ENCODE results near the gene ATAD1. TPM values are rescaled to one million over a fixed set of nuclear protein-coding genes. Genes with fewer than 3 reads are reported as not detected.
"Not testable (repeated sequence)": the region's sequence is repeated elsewhere in the genome, so short reads cannot be mapped to it uniquely, and the experiment has no call there.

ATAD1 gene
- polyA plus RNA-seq, 2 donors: 7.2 to 14.2 TPM

- H3K4me3 ChIP-seq (ENCODE audit: low read depth in 1 of 2, low read length in 2 of 2): peak overlapping the region; percentile 90 to 95
- 0 to 1% methylated on average over 57 of the region's 57 CpGs for WGBS, 2 donors
- H3K9me3 ChIP-seq (ENCODE audit: control insufficient read depth in 2 of 2, insufficient read depth in 1 of 2, low read depth in 1 of 2, low read length in 1 of 2): no peaks in the 10 kb centered on the region
- no peaks in the 10 kb centered on the region for H3K27me3 ChIP-seq (ENCODE audit: control insufficient read depth in 1 of 2, insufficient read depth in 2 of 2, low read length in 2 of 2)
- peaks cover 0 to 5% of the 10 kb centered on the region in 2 donors for H3K4me1 ChIP-seq (ENCODE audit: control insufficient read depth in 2 of 2, insufficient read depth in 2 of 2, low read length in 1 of 2)
- no peaks in the 10 kb centered on the region for H3K36me3 ChIP-seq (ENCODE audit: control insufficient read depth in 2 of 2, insufficient read depth in 2 of 2, low read length in 1 of 2)
- peak overlapping the region; percentile 96 to 99 for H3K27ac ChIP-seq (ENCODE audit: low read depth in 2 of 2, low read length in 1 of 2)
Observed at GRCh38 chr10:87861953-87862678, 44.1 kb upstream of the ATAD1 start.

- Histone ChIP-seq H3K27ac (ENCODE audit: low read depth in 2 of 2, low read length in 1 of 2) (peak overlapping the region; percentile 96 to 99), H3K9me3 (ENCODE audit: control insufficient read depth in 2 of 2, insufficient read depth in 1 of 2, low read depth in 1 of 2, low read length in 1 of 2) (no peaks in the 10 kb centered on the region), H3K36me3 (ENCODE audit: control insufficient read depth in 2 of 2, insufficient read depth in 2 of 2, low read length in 1 of 2) (no peaks in the 10 kb centered on the region), H3K4me3 (ENCODE audit: low read depth in 1 of 2, low read length in 2 of 2) (peak overlapping the region; percentile 90 to 95), H3K27me3 (ENCODE audit: control insufficient read depth in 1 of 2, insufficient read depth in 2 of 2, low read length in 2 of 2) (no peaks in the 10 kb centered on the region), H3K4me1 (ENCODE audit: control insufficient read depth in 2 of 2, insufficient read depth in 2 of 2, low read length in 1 of 2) (peaks cover 0 to 5% of the 10 kb centered on the region in 2 donors)
- 6 to 7% methylated on average over 16 of the region's 16 CpGs for WGBS, 2 donors
Observed at GRCh38 chr10:87861566-87861952, 43.5 kb upstream of the ATAD1 start.

- H3K27ac ChIP-seq (ENCODE audit: low read depth in 2 of 2, low read length in 1 of 2): peak overlapping the region in 1 of 2 donors; percentile 99
- no peaks in the 10 kb centered on the region for H3K36me3 ChIP-seq (ENCODE audit: control insufficient read depth in 2 of 2, insufficient read depth in 2 of 2, low read length in 1 of 2)
- H3K4me1 ChIP-seq (ENCODE audit: control insufficient read depth in 2 of 2, insufficient read depth in 2 of 2, low read length in 1 of 2): peaks cover 0 to 5% of the 10 kb centered on the region in 2 donors
- 77 to 84% methylated on average over 4 of the region's 4 CpGs for WGBS, 2 donors
- no peaks in the 10 kb centered on the region for H3K27me3 ChIP-seq (ENCODE audit: control insufficient read depth in 1 of 2, insufficient read depth in 2 of 2, low read length in 2 of 2)
- no peak overlapping the region for H3K4me3 ChIP-seq (ENCODE audit: low read depth in 1 of 2, low read length in 2 of 2)
- no peaks in the 10 kb centered on the region for H3K9me3 ChIP-seq (ENCODE audit: control insufficient read depth in 2 of 2, insufficient read depth in 1 of 2, low read depth in 1 of 2, low read length in 1 of 2)
Observed at GRCh38 chr10:87860816-87861403, 42.9 kb upstream of the ATAD1 start.

- no peaks in the 10 kb centered on the region for H3K27me3 ChIP-seq (ENCODE audit: control insufficient read depth in 1 of 2, insufficient read depth in 2 of 2, low read length in 2 of 2)
Observed at GRCh38 chr10:87860156-87860795, 42.2 kb upstream of the ATAD1 start.

GRCh38 chr10:87855665-87856064 lies 37.6 kb upstream of the ATAD1 start:
- WGBS, 2 donors: 80 to 87% methylated on average over 4 of the region's 4 CpGs
- H3K4me3 ChIP-seq (ENCODE audit: low read depth in 1 of 2, low read length in 2 of 2): not testable (repeated sequence)

More at GRCh38 chr10:87860156-87860795, 42.2 kb upstream of the ATAD1 start:
- H3K9me3 ChIP-seq (ENCODE audit: control insufficient read depth in 2 of 2, insufficient read depth in 1 of 2, low read depth in 1 of 2, low read length in 1 of 2): no peaks in the 10 kb centered on the region
- no peak overlapping the region for H3K27ac ChIP-seq (ENCODE audit: low read depth in 2 of 2, low read length in 1 of 2)
- H3K36me3 ChIP-seq (ENCODE audit: control insufficient read depth in 2 of 2, insufficient read depth in 2 of 2, low read length in 1 of 2): no peaks in the 10 kb centered on the region
- H3K4me1 ChIP-seq (ENCODE audit: control insufficient read depth in 2 of 2, insufficient read depth in 2 of 2, low read length in 1 of 2): peaks cover 0 to 5% of the 10 kb centered on the region in 2 donors
- WGBS, 2 donors: 59 to 60% methylated on average over 3 of the region's 3 CpGs
- no peak overlapping the region for H3K4me3 ChIP-seq (ENCODE audit: low read depth in 1 of 2, low read length in 2 of 2)

GRCh38 chr10:87855247-87855646 lies 37.2 kb upstream of the ATAD1 start:
- not testable (repeated sequence) for H3K36me3 ChIP-seq (ENCODE audit: control insufficient read depth in 2 of 2, insufficient read depth in 2 of 2, low read length in 1 of 2); H3K4me3 ChIP-seq (ENCODE audit: low read depth in 1 of 2, low read length in 2 of 2); H3K27me3 ChIP-seq (ENCODE audit: control insufficient read depth in 1 of 2, insufficient read depth in 2 of 2, low read length in 2 of 2); H3K4me1 ChIP-seq (ENCODE audit: control insufficient read depth in 2 of 2, insufficient read depth in 2 of 2, low read length in 1 of 2); H3K9me3 ChIP-seq (ENCODE audit: control insufficient read depth in 2 of 2, insufficient read depth in 1 of 2, low read depth in 1 of 2, low read length in 1 of 2); H3K27ac ChIP-seq (ENCODE audit: low read depth in 2 of 2, low read length in 1 of 2)
- 95% methylated on average over 5 of the region's 5 CpGs for WGBS, 2 donors

More at GRCh38 chr10:87855665-87856064, 37.6 kb upstream of the ATAD1 start:
- H3K36me3 ChIP-seq (ENCODE audit: control insufficient read depth in 2 of 2, insufficient read depth in 2 of 2, low read length in 1 of 2); H3K4me1 ChIP-seq (ENCODE audit: control insufficient read depth in 2 of 2, insufficient read depth in 2 of 2, low read length in 1 of 2); H3K27me3 ChIP-seq (ENCODE audit: control insufficient read depth in 1 of 2, insufficient read depth in 2 of 2, low read length in 2 of 2); H3K9me3 ChIP-seq (ENCODE audit: control insufficient read depth in 2 of 2, insufficient read depth in 1 of 2, low read depth in 1 of 2, low read length in 1 of 2); H3K27ac ChIP-seq (ENCODE audit: low read depth in 2 of 2, low read length in 1 of 2): not testable (repeated sequence)

GRCh38 chr10:87852089-87852488 lies 34.1 kb upstream of the ATAD1 start:
- Histone ChIP-seq H3K36me3 (ENCODE audit: control insufficient read depth in 2 of 2, insufficient read depth in 2 of 2, low read length in 1 of 2) (no peaks in the 10 kb centered on the region), H3K27ac (ENCODE audit: low read depth in 2 of 2, low read length in 1 of 2) (no peak overlapping the region), H3K9me3 (ENCODE audit: control insufficient read depth in 2 of 2, insufficient read depth in 1 of 2, low read depth in 1 of 2, low read length in 1 of 2) (no peaks in the 10 kb centered on the region), H3K4me1 (ENCODE audit: control insufficient read depth in 2 of 2, insufficient read depth in 2 of 2, low read length in 1 of 2) (no peaks in the 10 kb centered on the region), H3K27me3 (ENCODE audit: control insufficient read depth in 1 of 2, insufficient read depth in 2 of 2, low read length in 2 of 2) (no peaks in the 10 kb centered on the region), H3K4me3 (ENCODE audit: low read depth in 1 of 2, low read length in 2 of 2) (no peak overlapping the region)
- 95 to 96% methylated on average over 1 of the region's 1 CpG for WGBS, 2 donors

- Histone ChIP-seq H3K9me3 (ENCODE audit: control insufficient read depth in 2 of 2, insufficient read depth in 1 of 2, low read depth in 1 of 2, low read length in 1 of 2) (no peaks in the 10 kb centered on the region), H3K36me3 (ENCODE audit: control insufficient read depth in 2 of 2, insufficient read depth in 2 of 2, low read length in 1 of 2) (no peaks in the 10 kb centered on the region), H3K27me3 (ENCODE audit: control insufficient read depth in 1 of 2, insufficient read depth in 2 of 2, low read length in 2 of 2) (no peaks in the 10 kb centered on the region), H3K4me3 (ENCODE audit: low read depth in 1 of 2, low read length in 2 of 2) (no peak overlapping the region), H3K27ac (ENCODE audit: low read depth in 2 of 2, low read length in 1 of 2) (no peak overlapping the region), H3K4me1 (ENCODE audit: control insufficient read depth in 2 of 2, insufficient read depth in 2 of 2, low read length in 1 of 2) (no peaks in the 10 kb centered on the region)
- 23 to 24% methylated on average over 5 of the region's 5 CpGs for WGBS, 2 donors
Observed at GRCh38 chr10:87850742-87851205, 32.7 kb upstream of the ATAD1 start.

- Histone ChIP-seq H3K9me3 (ENCODE audit: control insufficient read depth in 2 of 2, insufficient read depth in 1 of 2, low read depth in 1 of 2, low read length in 1 of 2) (no peaks in the 10 kb centered on the region), H3K36me3 (ENCODE audit: control insufficient read depth in 2 of 2, insufficient read depth in 2 of 2, low read length in 1 of 2) (no peaks in the 10 kb centered on the region), H3K4me1 (ENCODE audit: control insufficient read depth in 2 of 2, insufficient read depth in 2 of 2, low read length in 1 of 2) (no peaks in the 10 kb centered on the region), H3K27ac (ENCODE audit: low read depth in 2 of 2, low read length in 1 of 2) (no peak overlapping the region), H3K27me3 (ENCODE audit: control insufficient read depth in 1 of 2, insufficient read depth in 2 of 2, low read length in 2 of 2) (no peaks in the 10 kb centered on the region), H3K4me3 (ENCODE audit: low read depth in 1 of 2, low read length in 2 of 2) (no peak overlapping the region)
Observed at GRCh38 chr10:87849001-87849400, 31.0 kb upstream of the ATAD1 start.
